Urothelium cell line (cell line): Measurements from ENCODE around the gene TSPAN11.
A peak's percentile ranks its signal among the peaks of the same experiment; 100 is the strongest.
"Not testable (repeated sequence)": the region's sequence is repeated elsewhere in the genome, so short reads cannot be mapped to it uniquely, and the experiment has no call there.

Experiments used
- DNase-seq: peaks from one replicate; pipeline ENCODE4 v3.0.0; 2011; ENCODE audit warnings: low spot score, mixed read lengths
- FAIRE-seq: peaks from 2 replicates; lab custom pipeline; 2011; peaks lifted over from hg19 to GRCh38; lab: Jason Lieb, UNC

Gene TSPAN11

DNA sequence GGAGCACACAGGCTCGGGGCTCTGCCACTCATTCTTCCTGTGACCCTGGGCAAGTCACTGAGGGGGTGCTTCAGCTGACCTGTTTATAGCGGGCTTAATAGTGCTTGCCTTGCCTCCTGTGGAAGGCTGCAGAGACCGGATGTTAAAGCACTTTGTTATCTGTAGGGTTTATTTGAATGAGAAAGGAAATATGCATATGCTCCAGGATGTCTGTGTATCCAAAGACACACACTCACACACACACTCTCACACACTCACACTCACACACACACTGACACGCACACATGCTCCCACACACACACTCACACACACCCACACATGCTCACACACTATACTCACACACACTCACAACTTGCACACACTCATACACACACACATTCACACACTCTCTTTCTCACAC lies 91.0 kb downstream of the TSPAN11 start:
- DNase-seq, result no peak
- FAIRE-seq, result peak; percentile 17

DNA sequence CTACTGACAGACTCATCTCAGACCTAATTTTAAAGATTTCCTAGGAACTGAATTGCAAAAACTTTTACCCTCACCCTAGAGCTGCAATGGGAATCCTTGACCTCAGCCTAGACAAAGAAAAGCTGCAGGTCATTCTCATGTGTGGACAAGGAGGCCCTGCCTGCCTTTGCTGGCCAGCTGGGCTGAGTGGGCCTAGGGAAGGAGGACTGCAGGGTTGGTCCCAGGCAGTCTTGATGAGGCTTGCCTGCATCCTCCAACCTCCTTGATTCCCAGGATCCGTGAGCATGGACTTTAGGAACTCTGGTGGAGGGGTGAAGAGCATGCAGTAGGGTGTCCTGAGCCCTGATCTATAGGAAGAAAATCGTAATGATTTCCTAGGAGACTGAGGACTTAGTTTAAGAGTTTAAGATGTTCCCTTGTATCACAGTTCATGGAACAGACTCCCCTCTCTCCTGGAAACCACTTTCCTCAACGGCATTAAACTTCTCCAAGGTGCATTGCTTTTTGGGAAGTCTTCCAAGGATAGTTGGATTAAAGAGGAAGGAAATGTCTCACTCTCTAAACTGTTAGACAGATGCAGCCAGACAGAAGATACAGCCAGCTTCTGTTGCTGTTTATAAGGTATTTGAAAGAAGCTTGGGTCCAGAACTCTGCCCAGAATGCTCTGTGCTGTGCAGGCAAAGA lies 91.7 kb downstream of the TSPAN11 start:
- no peak for FAIRE-seq
- DNase-seq, result no peak

DNA sequence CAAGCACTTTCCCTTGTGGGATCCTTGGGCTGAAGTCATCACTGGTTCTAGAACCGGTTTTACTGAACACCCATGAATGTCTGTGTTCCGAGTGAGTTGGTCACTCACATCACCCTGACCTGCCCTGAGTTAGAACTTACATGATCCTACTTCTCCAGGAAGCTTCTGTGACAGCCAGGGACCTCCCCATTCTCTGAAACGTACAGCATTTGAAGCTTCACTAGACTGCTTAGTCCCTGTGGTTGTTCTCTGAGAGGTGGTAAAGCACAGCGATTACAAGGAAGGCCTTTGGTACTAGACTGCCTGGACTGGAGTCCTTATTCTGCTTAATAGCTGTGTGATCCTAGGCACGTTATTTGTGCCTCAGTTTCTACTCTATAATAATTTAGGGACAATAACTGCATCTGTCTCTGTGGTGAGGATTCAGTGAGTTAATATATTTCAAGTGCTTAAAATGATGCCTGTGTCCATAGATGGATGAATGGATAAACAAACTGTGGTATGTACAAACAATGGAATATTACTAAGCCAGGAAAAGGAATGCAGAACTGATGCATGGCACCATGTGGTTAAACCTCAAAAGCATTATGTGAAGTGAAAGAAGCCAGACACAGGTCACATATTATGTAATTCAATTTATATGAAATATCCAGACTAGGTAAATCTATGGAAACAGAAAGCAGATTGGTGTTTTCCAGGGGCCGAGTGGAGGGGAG lies 92.4 kb downstream of the TSPAN11 start:
- DNase-seq (no peak), FAIRE-seq (peak; percentile 17)

DNA sequence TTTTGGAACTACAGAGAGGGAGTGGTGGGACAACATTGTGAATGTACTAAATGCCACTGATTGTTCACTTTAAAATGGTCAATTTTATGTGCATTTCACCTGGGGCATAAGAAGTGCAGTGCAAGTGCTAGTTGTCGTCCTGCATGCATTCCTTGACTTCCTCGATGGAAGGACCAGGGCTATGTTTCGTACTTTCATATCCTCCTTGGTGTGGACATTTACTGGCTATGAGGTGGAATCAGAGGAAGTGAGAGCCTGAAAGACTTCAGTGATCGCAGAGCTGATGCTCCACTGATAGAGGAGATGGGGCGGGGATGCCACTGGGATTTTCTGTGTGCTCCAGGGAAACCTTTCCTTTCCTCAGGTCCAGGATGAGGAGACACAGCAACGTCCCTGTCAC lies 93.0 kb downstream of the TSPAN11 start:
- no peak for FAIRE-seq

DNA sequence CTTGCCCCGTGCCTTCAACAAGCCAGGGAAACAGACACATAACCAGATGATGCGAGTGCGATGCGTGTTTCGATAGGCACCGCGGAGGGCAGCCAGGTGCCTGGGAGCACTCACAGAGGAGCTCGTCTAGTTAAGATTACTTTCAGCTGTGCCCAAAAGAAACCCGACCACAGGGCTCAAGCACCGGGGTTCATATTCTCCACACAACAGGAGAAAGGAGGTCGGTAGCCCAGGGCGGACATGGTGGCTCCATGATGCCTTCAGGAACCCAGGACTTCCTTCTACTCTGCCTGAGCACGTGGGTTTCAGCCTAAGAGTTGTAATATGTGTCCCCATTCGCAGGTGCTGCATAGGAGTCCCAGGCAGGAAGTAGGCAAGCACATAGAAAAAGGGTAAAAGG lies 93.4 kb downstream of the TSPAN11 start:
- DNase-seq (no peak), FAIRE-seq (no peak)

More for the DNA sequence above, 93.0 kb downstream of the TSPAN11 start:
- no peak for DNase-seq

DNA sequence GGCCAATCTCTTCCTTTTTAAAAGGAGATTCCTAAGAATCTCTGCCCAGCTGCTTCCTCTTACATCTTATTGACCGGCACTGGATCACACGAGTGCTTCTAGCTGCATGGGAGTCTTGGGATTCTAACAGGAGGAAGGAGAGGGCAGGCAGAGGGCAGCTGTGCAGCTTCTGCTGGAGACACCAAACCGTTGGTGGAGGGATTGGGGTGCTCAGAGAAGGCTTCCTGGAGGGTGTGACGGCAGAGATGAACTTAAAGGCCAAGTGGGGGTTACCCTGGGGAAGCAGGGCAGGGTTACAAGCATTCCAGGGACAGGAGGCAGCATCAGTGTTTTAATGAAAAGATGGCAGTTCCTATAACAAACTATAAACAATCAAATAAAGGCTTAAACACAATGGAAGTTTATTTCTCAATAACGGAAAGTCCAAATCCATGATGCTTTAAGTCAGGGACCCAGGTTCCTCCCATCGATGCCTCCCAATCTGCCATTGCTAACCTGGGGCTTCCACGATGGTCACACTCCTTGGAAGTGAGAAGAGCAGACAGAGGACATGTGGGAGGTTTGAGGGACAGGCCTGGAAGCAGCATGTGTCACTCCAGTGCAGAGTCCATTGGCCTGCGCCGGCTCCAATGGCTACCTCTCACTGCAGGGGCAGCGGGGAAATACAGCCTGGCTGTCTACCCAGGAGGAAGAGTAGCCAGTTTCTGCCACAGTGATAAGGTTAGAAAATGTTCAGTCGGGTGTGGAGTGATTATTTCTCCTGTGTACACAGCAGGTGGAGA lies 94.0 kb downstream of the TSPAN11 start:
- FAIRE-seq (no peak), DNase-seq (no peak)

DNA sequence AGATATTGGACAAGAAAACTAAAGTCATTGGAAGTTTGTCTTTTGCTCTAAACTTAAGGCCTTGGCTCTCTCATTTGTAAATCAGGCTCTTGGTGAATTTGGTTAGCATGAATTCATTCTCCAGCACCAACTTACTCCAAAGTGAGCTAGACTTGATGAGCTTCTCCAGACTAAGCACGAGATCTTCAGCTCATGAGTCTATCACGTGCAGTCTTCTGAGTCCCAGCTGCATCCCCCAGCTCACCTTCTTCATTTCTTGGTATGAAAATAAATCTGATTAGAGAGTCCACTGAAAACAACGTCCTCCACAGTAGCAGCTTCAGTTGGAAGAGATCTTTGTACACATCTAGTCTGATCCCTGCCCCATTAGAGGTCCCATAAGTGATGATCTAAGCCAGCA lies 94.6 kb downstream of the TSPAN11 start:
- DNase-seq, result no peak
- FAIRE-seq, result no peak

DNA sequence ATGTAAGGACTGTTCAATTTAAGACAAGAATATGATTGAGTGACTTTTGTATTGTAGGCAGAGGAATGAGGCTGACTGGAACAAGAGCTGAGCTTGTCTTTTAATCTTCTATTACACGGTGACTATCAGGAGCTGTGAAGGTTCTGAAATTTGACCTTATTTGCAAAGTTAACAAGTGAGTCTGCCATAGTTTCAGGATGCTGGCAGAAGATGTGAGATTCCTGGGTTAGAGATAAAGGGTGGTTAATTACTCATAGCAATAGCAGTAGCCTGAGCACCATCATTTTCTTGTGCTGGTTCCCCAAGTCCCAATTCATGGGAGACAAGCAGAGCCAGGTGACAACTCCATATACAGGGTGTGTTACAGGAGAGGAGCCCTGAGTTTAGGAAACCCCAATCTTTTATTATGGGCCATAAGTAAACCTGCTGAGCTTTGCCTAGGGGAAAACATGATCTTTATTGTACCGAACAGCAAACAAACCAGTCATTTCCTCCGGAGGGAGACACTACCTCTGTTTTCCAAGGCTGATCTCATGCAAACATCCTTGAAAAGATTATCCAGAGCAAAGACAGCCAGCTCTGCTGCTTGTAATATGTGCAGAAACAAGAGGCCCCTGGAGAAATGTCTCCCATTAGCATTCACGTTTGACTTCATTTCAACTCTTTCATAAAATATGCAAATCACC lies 95.4 kb downstream of the TSPAN11 start:
- DNase-seq (no peak), FAIRE-seq (no peak)

GRCh38 chr12:31023271-31023724 lies 96.8 kb downstream of the TSPAN11 start:
- no peak for FAIRE-seq
- no peak for DNase-seq

DNA sequence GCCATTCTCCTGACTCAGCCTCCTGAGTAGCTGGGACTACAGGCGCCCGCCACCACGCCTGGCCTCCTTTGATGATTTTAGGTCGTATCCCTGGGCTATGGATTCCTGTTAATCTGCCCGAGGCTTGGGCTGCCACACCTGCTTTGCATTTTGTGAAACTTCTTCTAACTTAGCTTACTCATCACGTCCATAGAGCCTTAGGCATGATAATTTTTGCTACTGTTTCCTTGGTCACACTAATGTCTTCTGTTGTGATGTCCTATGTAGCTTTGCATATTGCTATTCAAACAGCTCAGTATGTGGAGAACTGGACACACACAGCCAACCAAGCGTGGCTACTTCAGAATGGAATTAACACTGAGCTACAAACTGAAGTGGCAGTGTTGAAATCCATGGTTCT lies 99.7 kb downstream of the TSPAN11 start:
- FAIRE-seq (no peak), DNase-seq (no peak)

- not testable (repeated sequence) for DNase-seq, FAIRE-seq
These were observed 100.5 kb downstream of the TSPAN11 start for GRCh38 chr12:31027006-31027405.

- DNase-seq, result no peak
- FAIRE-seq, result no peak
These were observed 102.9 kb downstream of the TSPAN11 start for GRCh38 chr12:31029468-31029867.

GRCh38 chr12:31029916-31030562 lies 103.5 kb downstream of the TSPAN11 start:
- FAIRE-seq (peak; percentile 96), DNase-seq (no peak)

- no peak for DNase-seq
- FAIRE-seq, result no peak
These were observed 105.4 kb downstream of the TSPAN11 start for GRCh38 chr12:31031951-31032335.

- FAIRE-seq (no peak), DNase-seq (no peak)
These were observed 106.6 kb downstream of the TSPAN11 start for GRCh38 chr12:31033146-31033545.

DNA sequence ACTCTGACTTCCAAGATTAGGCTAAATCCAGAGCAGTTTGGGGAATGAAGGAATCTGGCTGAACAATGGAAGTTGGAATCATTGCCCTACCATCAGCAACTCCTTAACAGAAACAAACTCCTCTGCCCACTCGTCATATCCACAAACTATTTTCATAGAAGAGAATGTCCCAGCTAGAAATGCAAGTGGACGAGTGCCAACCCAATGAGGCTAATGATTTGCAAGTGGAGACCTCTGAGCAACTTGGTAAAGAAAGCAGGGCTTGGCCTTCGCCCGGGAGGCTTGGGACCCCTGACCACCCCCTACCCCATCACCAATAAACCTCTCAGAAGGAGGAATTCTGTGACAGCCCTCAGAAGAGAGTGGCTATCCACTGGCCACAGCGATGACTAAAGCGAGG lies 107.1 kb downstream of the TSPAN11 start:
- FAIRE-seq, result no peak
- no peak for DNase-seq

DNA sequence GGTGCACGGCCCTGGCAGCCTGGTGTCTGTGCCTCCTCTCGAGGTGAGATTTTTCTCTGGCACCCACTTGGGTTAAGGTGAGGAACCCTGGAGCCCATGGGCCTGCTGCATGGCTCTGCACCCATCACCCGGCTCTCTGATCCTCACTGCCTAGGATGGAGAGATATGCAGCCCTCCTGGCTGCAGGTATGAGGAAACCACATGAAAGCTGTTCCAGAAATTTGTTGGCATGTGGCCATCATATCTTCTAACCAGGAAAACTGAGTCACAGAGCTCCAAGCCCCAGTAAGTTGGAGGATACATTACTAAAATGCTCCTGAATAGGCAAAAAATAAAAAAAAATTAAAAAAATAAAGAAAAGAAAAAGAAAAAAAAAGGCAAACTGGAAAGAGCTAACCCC lies 107.8 kb downstream of the TSPAN11 start:
- no peak for FAIRE-seq

DNA sequence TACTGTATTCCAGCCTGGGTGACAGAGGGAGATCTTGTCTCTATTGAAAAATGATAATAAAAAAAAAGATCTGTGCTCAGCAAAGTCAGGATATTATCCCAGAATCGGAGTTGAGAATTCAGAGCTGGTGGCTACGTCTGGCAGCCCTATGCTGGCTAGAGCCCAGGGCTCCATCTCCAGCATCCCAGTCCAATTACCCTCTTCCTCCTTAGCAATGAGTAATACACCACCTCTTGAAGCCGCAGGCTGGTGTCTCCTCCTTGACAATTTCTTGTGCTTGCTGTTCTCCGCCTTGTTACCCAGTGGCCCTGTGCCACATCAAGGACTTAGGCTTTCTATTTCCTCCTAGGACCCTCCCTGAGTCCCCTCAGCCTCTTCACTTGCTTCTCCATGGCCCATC lies 108.7 kb downstream of the TSPAN11 start:
- FAIRE-seq, result no peak

More for the DNA sequence above, 107.8 kb downstream of the TSPAN11 start:
- DNase-seq, result peak; percentile 61

DNA sequence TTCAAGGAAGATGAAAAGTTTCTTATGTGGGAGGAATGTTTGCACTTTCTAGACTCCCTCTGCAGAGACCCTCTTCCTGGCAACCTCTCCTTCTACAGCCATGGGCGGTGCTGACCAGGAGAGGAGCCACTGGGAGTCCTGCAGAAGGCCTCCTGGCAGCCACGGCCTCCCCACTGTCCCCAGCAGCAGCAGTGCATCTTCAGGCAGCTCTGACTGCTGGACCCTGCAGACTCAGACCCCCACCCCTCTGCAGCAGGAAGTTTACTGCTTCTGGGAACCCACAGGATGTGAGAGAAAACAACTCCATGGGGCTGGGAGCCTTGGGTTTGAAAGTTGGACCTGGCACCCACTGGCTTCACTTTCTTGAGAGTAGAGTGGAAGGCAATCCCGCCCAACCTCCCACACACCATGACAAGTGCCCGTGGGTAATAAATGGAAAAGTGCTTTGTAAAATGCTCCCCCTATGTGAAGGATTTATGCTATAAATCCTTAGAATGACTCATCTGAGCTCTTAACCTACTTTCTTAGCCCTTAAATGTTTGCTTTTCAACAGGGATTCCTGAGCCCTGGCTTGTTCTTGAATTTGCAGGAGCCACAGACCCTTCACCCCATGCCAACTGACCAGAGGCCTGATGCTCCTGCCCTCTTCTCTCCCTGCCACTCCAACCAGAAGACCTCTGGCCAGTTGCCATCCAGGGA lies 109.6 kb downstream of the TSPAN11 start:
- DNase-seq, result peak; percentile 30
- FAIRE-seq, result no peak

More for the DNA sequence above, 108.7 kb downstream of the TSPAN11 start:
- DNase-seq, result peak; percentile 46

DNA sequence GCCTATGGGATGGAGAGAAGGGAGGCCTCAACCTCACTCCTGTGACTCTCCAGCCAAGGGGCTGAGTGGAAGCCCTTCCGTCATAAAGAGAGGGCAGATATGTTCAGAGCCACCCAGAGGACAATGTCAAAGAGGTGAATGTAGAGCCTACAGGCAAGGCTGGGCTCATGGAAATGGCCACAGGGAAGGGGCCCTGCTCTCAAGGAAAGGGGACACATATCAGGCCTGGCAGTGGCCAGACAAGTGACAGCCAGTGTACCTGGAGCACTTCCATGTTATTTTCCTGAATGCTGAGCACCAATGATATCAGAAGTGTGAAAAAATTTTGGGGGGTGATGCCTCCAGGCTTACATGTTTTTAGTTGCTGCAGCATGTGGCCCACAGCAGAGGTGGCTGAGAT lies 110.5 kb downstream of the TSPAN11 start:
- no peak for DNase-seq
- FAIRE-seq, result no peak
